H9 (cell line): ENCODE results near the gene RSPH10B. TPM values are rescaled to one million over a fixed set of nuclear protein-coding genes. Genes with fewer than 3 reads are reported as not detected.

Experiments
- DNase-seq: peaks from one replicate; pipeline ENCODE4 v3.0.0-alpha.2; 2017
- H2AFZ ChIP-seq: one replicate; pipeline ENCODE4 v1.6.1; 2013; ENCODE audit warnings: mild to moderate bottlenecking, low read length, control low read depth, moderate library complexity
- H2AK5ac ChIP-seq: 2 replicates; pipeline ENCODE4 v1.6.1; 2013; ENCODE audit warnings: low read length, control low read depth, mixed read lengths; ENCODE audit not compliant: insufficient read length
- H2BK120ac ChIP-seq: one replicate; pipeline ENCODE4 v1.6.1; 2013; ENCODE audit warnings: low read depth, mild to moderate bottlenecking, low read length, control low read depth, inconsistent platforms; ENCODE audit not compliant: poor library complexity, severe bottlenecking
- H2BK12ac ChIP-seq: 2 replicates; pipeline ENCODE4 v1.6.1; 2013; ENCODE audit warnings: low read length, control low read depth, mixed read lengths, low read depth; ENCODE audit not compliant: insufficient read length
- H2BK15ac ChIP-seq: 2 replicates; pipeline ENCODE4 v1.6.1; 2013; ENCODE audit warnings: low read depth, low read length, control low read depth
- H2BK20ac ChIP-seq: one replicate; pipeline ENCODE4 v1.6.1; 2013; ENCODE audit warnings: low read depth, mild to moderate bottlenecking, low read length, control low read depth, inconsistent platforms; ENCODE audit not compliant: poor library complexity, severe bottlenecking
- H2BK5ac ChIP-seq: 2 replicates; pipeline ENCODE4 v1.6.1; 2013; ENCODE audit warnings: low read length, control low read depth, mixed read lengths; ENCODE audit not compliant: insufficient read length
- H3K14ac ChIP-seq: 2 replicates; pipeline ENCODE4 v1.6.1; 2013; ENCODE audit warnings: low read length, control low read depth; ENCODE audit not compliant: insufficient read depth
- H3K18ac ChIP-seq: 2 replicates; pipeline ENCODE4 v1.6.1; 2013; ENCODE audit warnings: low read depth, mild to moderate bottlenecking, mixed read lengths, low read length, control low read depth; ENCODE audit not compliant: insufficient read length
- H3K23ac ChIP-seq: 2 replicates; pipeline ENCODE4 v1.6.1; 2013; ENCODE audit warnings: low read length, control low read depth, mixed read lengths, low read depth; ENCODE audit not compliant: insufficient read length
- H3K23me2 ChIP-seq: 2 replicates; pipeline ENCODE4 v1.6.1; 2013; ENCODE audit warnings: low read depth, mild to moderate bottlenecking, mixed read lengths, low read length, control low read depth; ENCODE audit not compliant: insufficient read length, poor library complexity, severe bottlenecking
- H3K27ac ChIP-seq: 2 replicates; pipeline ENCODE4 v1.5.1; 2013; ENCODE audit warnings: low read length, control low read depth, mixed read lengths, low read depth; ENCODE audit not compliant: insufficient read length
- H3K27me3 ChIP-seq: 2 replicates; pipeline ENCODE4 v1.6.1; 2013; ENCODE audit warnings: low read length, control low read depth, inconsistent platforms; ENCODE audit not compliant: insufficient read depth
- H3K4ac ChIP-seq: 2 replicates; pipeline ENCODE4 v1.6.1; 2013; ENCODE audit warnings: low read depth, mild to moderate bottlenecking, control low read depth, inconsistent platforms, low read length, moderate library complexity
- H3K4me1 ChIP-seq: 2 replicates; pipeline ENCODE4 v1.6.1; 2013; ENCODE audit warnings: low read length, control low read depth, inconsistent platforms; ENCODE audit not compliant: insufficient read depth
- H3K4me2 ChIP-seq: 2 replicates; pipeline ENCODE4 v1.6.1; 2013; ENCODE audit warnings: low read length, control low read depth, mixed read lengths; ENCODE audit not compliant: insufficient read length, insufficient read depth
- H3K56ac ChIP-seq: 2 replicates; pipeline ENCODE4 v1.6.1; 2013; ENCODE audit warnings: low read depth, mild to moderate bottlenecking, mixed read lengths, low read length, control low read depth; ENCODE audit not compliant: insufficient read length
- H3K79me1 ChIP-seq: 2 replicates; pipeline ENCODE4 v1.6.1; 2013; ENCODE audit warnings: low read depth, mild to moderate bottlenecking, moderate library complexity, low read length, control low read depth, inconsistent platforms; ENCODE audit not compliant: insufficient read depth, poor library complexity, severe bottlenecking
- H3K79me2 ChIP-seq: 2 replicates; pipeline ENCODE4 v1.6.1; 2013; ENCODE audit warnings: low read length, control low read depth, inconsistent platforms; ENCODE audit not compliant: insufficient read depth
- H3K9ac ChIP-seq: 2 replicates; pipeline ENCODE4 v1.6.1; 2013; ENCODE audit warnings: low read length, control low read depth, mixed read lengths; ENCODE audit not compliant: insufficient read length; ENCODE audit errors: extremely low read depth
- H3K9me3 ChIP-seq: one replicate; pipeline ENCODE4 v1.6.1; 2013; ENCODE audit warnings: low read depth, low read length, inconsistent platforms; ENCODE audit not compliant: control insufficient read depth
- H3T11ph ChIP-seq: one replicate; pipeline ENCODE4 v1.6.1; 2013; ENCODE audit warnings: mild to moderate bottlenecking, low read length, control low read depth, inconsistent platforms
- H4K20me1 ChIP-seq: one replicate; pipeline ENCODE4 v1.6.1; 2013; ENCODE audit not compliant: control insufficient read depth, insufficient read length, insufficient read depth
- H4K5ac ChIP-seq: 2 replicates; pipeline ENCODE4 v1.6.1; 2013; ENCODE audit warnings: low read depth, mild to moderate bottlenecking, mixed read lengths, low read length, control low read depth; ENCODE audit not compliant: insufficient read length
- H4K8ac ChIP-seq: replicated peaks from 2 replicates; pipeline ENCODE4 v1.6.1; 2013; ENCODE audit warnings: low read length, control low read depth, mixed read lengths, low read depth; ENCODE audit not compliant: insufficient read length
- H4K91ac ChIP-seq: 2 replicates; pipeline ENCODE4 v1.6.1; 2013; ENCODE audit warnings: low read depth, mild to moderate bottlenecking, moderate library complexity, mixed read lengths, low read length, control low read depth; ENCODE audit not compliant: insufficient read length
- H3K27ac Mint-ChIP-seq, 3 experiments: 2 replicates in 2 of 3; 3 replicates in 1 of 3; pipeline ENCODE4 v1.8.0; 2020 to 2021; ENCODE audit warnings: mixed read lengths in 3 of 3, mild to moderate bottlenecking in 1 of 3, moderate library complexity in 1 of 3
- H3K27me3 Mint-ChIP-seq: 2 replicates; pipeline ENCODE4 v1.8.0; 2021; ENCODE audit warnings: low read depth, mild to moderate bottlenecking, moderate library complexity, mixed read lengths
- H3K36me3 Mint-ChIP-seq, 3 experiments: 2 replicates in 2 of 3; 3 replicates in 1 of 3; pipeline ENCODE4 v1.8.0; 2020 to 2021; ENCODE audit warnings: low read depth in 3 of 3, mixed read lengths in 3 of 3; ENCODE audit not compliant: insufficient read depth in 1 of 3
- H3K4me1 Mint-ChIP-seq, 2 experiments: 2 replicates each; pipeline ENCODE4 v1.8.0; 2020; ENCODE audit warnings: mixed read lengths in 2 of 2
- H3K4me3 Mint-ChIP-seq, 2 experiments: 2 replicates in 1 of 2; 3 replicates in 1 of 2; pipeline ENCODE4 v1.8.0; 2020 to 2021; ENCODE audit warnings: mild to moderate bottlenecking in 2 of 2, mixed read lengths in 2 of 2, moderate library complexity in 1 of 2
- H3K9me3 Mint-ChIP-seq, 2 experiments: 2 replicates in 1 of 2; 3 replicates in 1 of 2; pipeline ENCODE4 v1.8.0; 2020; ENCODE audit warnings: mild to moderate bottlenecking in 2 of 2, mixed read lengths in 2 of 2, moderate library complexity in 1 of 2
- CTCF ChIP-seq: fragments of 200-600 bp; sonication (generic); conservative IDR thresholded peaks from 3 replicates; pipeline ENCODE4 v1.8.0; 2021; ENCODE audit warnings: antibody characterized with exemption, mild to moderate bottlenecking
- WGBS: extraction: QIAGEN DNeasy Blood & Tissue Kit; methylation state at CpG from one replicate; pipeline ENCODE4 v1.1.7; 2013; ENCODE audit warnings: missing lambda C conversion rate, low lambda C conversion rate, mixed read lengths; ENCODE audit not compliant: insufficient read length; ENCODE audit errors: extremely low coverage; 5-methylcytosine and 5-hydroxymethylcytosine counted together
- total RNA-seq: library from RNA; stranded (reverse); gene quantifications from 2 replicates; pipeline ENCODE4 v1.2.1, GENCODE V29; 2021

RSPH10B gene
- total RNA-seq, 1 experiment from 2014 or later: 0.63 TPM

- H3K9me3 ChIP-seq: no peaks in the 10 kb centered on the region
- H3K27ac Mint-ChIP-seq: peak overlapping the region in 1 of 3 experiments; percentile 3; a peak in 2 of 7 replicates
These were observed 42.0 kb upstream of the RSPH10B start for GRCh38 chr7:6012355-6013104.

More at GRCh38 chr7:6012355-6013104, 42.0 kb upstream of the RSPH10B start:
- Histone ChIP-seq H4K8ac (no peak overlapping the region), H2BK120ac (no peak overlapping the region), H3K79me2 (peaks cover 4% of the 10 kb centered on the region; the same call in 1 of the 2 replicates), H3K56ac (no peak overlapping the region), H2BK15ac (no peak overlapping the region), H2BK5ac (no peak overlapping the region), H2BK12ac (no peak overlapping the region), H4K91ac (no peak overlapping the region), H3K27me3 (no peaks in the 10 kb centered on the region), H3K4me1 (no peaks in the 10 kb centered on the region), H3K4ac (no peak overlapping the region), H2AFZ (no peak overlapping the region), H3K14ac (no peak overlapping the region), H2AK5ac (no peak overlapping the region), H3K23ac (no peak overlapping the region), H3K9ac (no peak overlapping the region), H3K79me1 (peaks cover 11% of the 10 kb centered on the region), H4K20me1 (peaks cover 2% of the 10 kb centered on the region), H3K27ac (no peak overlapping the region), H3K4me2 (no peak overlapping the region), H3T11ph (no peak overlapping the region), H4K5ac (no peak overlapping the region), H3K18ac (no peak overlapping the region), H2BK20ac (no peak overlapping the region), H3K23me2 (peaks cover 2% of the 10 kb centered on the region)
- Mint-ChIP-seq H3K36me3 (peaks cover 45 to 64% (median 58%) of the 10 kb centered on the region in 3 experiments), H3K9me3 (no peaks in the 10 kb centered on the region), H3K4me3 (no peak overlapping the region), H3K27me3 (no peaks in the 10 kb centered on the region), H3K4me1 (peaks cover 9 to 19% of the 10 kb centered on the region in 2 experiments)
- DNase-seq: no peak
- TF ChIP-seq CTCF: no peak
- WGBS: no CpG with 5 or more reads among the region's 14 CpGs
